ENCODE data around the gene RBM7. TPM values are rescaled to one million over a fixed set of nuclear protein-coding genes. Genes with fewer than 3 reads are reported as not detected.

Gene RBM7
- total RNA-seq, 2 donors from 2014 or later, result 23.7 to 27.3 TPM

DNA sequence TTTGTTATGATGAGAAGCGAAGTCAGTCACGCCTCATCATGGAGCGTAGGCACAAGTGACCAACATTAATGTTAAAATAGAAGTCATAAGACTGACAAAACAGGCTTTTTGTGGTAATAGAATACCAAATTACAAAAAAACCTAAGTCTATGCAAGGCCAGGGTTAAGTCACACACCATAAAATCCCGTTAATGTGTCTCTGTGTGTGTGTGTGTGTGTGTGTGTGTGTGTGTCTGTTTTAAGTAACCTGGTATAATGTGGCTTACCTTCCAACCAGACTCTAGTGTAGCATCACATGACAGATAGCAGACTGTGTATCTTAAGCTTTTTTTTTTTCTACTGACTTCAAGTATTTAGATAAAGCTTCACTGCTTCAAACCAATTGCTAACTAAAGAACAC lies 38.1 kb upstream of the RBM7 start:
- no peaks in the 10 kb centered on the region for H3K4me1 ChIP-seq (replicated peaks)
- H3K9me3 ChIP-seq, result no peaks in the 10 kb centered on the region
- intact Hi-C loops (cut with DNase I), result no loop called here
- 69% methylated on average over 4 of the region's 4 CpGs for WGBS
- H3K4me3 ChIP-seq, result no peak overlapping the region
- no peaks in the 10 kb centered on the region for H3K27me3 ChIP-seq (replicated peaks; ENCODE audit: insufficient read depth)
- DNase-seq (ENCODE audit: low spot score), result no peak
- no peak overlapping the region for H3K27ac ChIP-seq
- no peak for TF ChIP-seq POLR2AphosphoS5 (IDR thresholded peaks at IDR 0.05)
- TF ChIP-seq, protein P1, sequence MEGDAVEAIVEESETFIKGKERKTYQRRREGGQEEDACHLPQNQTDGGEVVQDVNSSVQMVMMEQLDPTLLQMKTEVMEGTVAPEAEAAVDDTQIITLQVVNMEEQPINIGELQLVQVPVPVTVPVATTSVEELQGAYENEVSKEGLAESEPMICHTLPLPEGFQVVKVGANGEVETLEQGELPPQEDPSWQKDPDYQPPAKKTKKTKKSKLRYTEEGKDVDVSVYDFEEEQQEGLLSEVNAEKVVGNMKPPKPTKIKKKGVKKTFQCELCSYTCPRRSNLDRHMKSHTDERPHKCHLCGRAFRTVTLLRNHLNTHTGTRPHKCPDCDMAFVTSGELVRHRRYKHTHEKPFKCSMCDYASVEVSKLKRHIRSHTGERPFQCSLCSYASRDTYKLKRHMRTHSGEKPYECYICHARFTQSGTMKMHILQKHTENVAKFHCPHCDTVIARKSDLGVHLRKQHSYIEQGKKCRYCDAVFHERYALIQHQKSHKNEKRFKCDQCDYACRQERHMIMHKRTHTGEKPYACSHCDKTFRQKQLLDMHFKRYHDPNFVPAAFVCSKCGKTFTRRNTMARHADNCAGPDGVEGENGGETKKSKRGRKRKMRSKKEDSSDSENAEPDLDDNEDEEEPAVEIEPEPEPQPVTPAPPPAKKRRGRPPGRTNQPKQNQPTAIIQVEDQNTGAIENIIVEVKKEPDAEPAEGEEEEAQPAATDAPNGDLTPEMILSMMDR (IDR thresholded peaks at IDR 0.05), result no peak
- no peak for TF ChIP-seq POLR2A (IDR thresholded peaks at IDR 0.05)
- H3K36me3 ChIP-seq, result no peaks in the 10 kb centered on the region

DNA sequence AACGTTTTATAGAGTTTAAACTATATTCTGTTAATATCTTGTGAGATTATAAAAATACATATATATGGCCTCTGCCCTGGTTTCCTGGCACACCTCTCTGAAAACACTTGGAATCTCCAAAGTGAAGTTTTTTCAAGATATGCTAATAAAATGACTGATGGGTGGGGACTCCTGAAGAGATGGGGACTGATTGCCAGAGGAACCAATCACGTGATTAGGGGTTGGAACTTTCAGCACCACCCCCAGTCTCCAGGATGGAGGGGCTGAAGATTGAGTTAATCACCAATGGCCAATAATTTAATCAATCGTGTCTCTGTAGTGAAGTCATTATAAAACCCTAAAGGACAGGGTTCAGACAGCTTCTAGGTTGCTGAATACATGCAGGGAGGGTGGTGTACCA lies 37.5 kb upstream of the RBM7 start:
- no peaks in the 10 kb centered on the region for H3K4me1 ChIP-seq (replicated peaks)
- no peak overlapping the region for H3K27ac ChIP-seq
- intact Hi-C loops (cut with DNase I), result no loop called here
- TF ChIP-seq, protein P1 (IDR thresholded peaks at IDR 0.05), result no peak
- TF ChIP-seq POLR2AphosphoS5 (IDR thresholded peaks at IDR 0.05) (no peak), POLR2A (IDR thresholded peaks at IDR 0.05) (no peak)
- no peaks in the 10 kb centered on the region for H3K27me3 ChIP-seq (replicated peaks; ENCODE audit: insufficient read depth)
- H3K36me3 ChIP-seq, result no peaks in the 10 kb centered on the region
- WGBS, result 66% methylated on average over 3 of the region's 3 CpGs
- no peak overlapping the region for H3K4me3 ChIP-seq
- H3K9me3 ChIP-seq, result no peaks in the 10 kb centered on the region
- DNase-seq (ENCODE audit: low spot score), result no peak

GRCh38 chr11:114366331-114367243 lies 33.9 kb upstream of the RBM7 start:
- no peaks in the 10 kb centered on the region for H3K36me3 ChIP-seq
- no peaks in the 10 kb centered on the region for H3K4me1 ChIP-seq (replicated peaks)
- intact Hi-C loops (cut with DNase I), result no loop called here
- no peak for DNase-seq (ENCODE audit: low spot score)
- no peaks in the 10 kb centered on the region for H3K27me3 ChIP-seq (replicated peaks; ENCODE audit: insufficient read depth)
- 83% methylated on average over 13 of the region's 13 CpGs for WGBS
- no peaks in the 10 kb centered on the region for H3K9me3 ChIP-seq
- H3K27ac ChIP-seq, result no peak overlapping the region
- no peak overlapping the region for H3K4me3 ChIP-seq
- TF ChIP-seq POLR2AphosphoS5 (IDR thresholded peaks at IDR 0.05), result no peak
- TF ChIP-seq, protein P1 (IDR thresholded peaks at IDR 0.05), result no peak
- TF ChIP-seq POLR2A (IDR thresholded peaks at IDR 0.05), result no peak

DNA sequence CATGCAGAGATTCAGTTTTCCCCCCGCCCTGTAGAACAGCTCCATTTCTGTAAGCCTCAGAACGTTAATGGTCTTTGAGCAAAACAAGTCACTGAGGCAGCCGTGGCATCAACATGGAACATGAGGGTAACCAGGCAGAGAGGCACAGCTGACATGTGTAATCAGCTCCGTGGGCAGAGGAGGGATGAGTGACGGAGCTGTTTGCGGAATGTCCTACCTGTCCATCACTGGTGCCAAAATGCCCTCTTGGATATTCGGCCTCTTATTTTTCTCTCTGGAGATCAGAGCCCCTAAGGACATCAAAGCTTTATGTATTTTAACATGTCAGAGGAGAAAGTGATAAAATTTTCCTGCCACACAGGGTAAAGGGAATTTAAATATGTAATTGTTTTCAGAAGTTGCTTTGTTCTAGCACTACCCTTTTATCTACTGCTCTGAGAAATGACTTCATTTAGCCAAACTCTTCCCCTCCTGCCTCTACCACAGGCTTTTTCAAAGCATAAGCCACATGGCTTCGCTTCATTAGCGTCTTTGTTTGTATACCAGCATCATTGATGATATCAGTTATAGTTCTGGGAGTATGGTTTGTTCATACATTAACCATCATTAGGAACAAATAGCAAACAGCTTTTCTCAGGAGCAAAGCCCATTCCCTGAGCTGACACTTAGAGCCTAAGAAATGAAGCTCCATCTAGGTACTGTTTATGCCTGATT lies 33.1 kb upstream of the RBM7 start:
- intact Hi-C loops (cut with DNase I), result no loop called here
- WGBS, result 79% methylated on average over 9 of the region's 9 CpGs
- Histone ChIP-seq H3K4me3 (no peak overlapping the region), H3K36me3 (no peaks in the 10 kb centered on the region), H3K27me3 (replicated peaks; ENCODE audit: insufficient read depth) (no peaks in the 10 kb centered on the region), H3K9me3 (no peaks in the 10 kb centered on the region), H3K27ac (no peak overlapping the region), H3K4me1 (replicated peaks) (no peaks in the 10 kb centered on the region)
- TF ChIP-seq, protein P1 (IDR thresholded peaks at IDR 0.05), result no peak
- TF ChIP-seq POLR2AphosphoS5 (IDR thresholded peaks at IDR 0.05), result no peak
- TF ChIP-seq POLR2A (IDR thresholded peaks at IDR 0.05), result no peak
- no peak for DNase-seq (ENCODE audit: low spot score)
